ENCODE results near the gene ISLR.

Gene ISLR

GRCh38 chr15:74221399-74222239 lies 48.1 kb downstream of the ISLR start:
- Histone ChIP-seq H3K79me2 (ENCODE audit: insufficient read depth, low read length) (no peaks in the 10 kb centered on the region), H3K9me3 (ENCODE audit: low read length) (no peaks in the 10 kb centered on the region), H4K20me1 (ENCODE audit: insufficient read depth, low read length) (no peaks in the 10 kb centered on the region), H2AFZ (ENCODE audit: low read length) (no peak overlapping the region), H3K27me3 (ENCODE audit: insufficient read depth, low read length) (peaks cover 6% of the 10 kb centered on the region; the same call in 1 of the 2 replicates), H3F3A (ENCODE audit: insufficient read depth, low read length) (no peaks in the 10 kb centered on the region), H3K27ac (ENCODE audit: low read depth, low read length, poor library complexity, severe bottlenecking) (no peak overlapping the region), H3K9ac (ENCODE audit: low read length) (no peak overlapping the region), H3K36me3 (ENCODE audit: insufficient read depth, low read length) (no peaks in the 10 kb centered on the region), H3K4me2 (ENCODE audit: low read length) (no peak overlapping the region), H3K9me2 (ENCODE audit: low read depth, low read length) (no peaks in the 10 kb centered on the region), H3K4me1 (ENCODE audit: insufficient read depth, low read length, severe bottlenecking) (no peaks in the 10 kb centered on the region), H3K4me3 (ENCODE audit: low read depth, low read length, poor library complexity, severe bottlenecking) (no peak overlapping the region)
- TF ChIP-seq, protein P1, sequence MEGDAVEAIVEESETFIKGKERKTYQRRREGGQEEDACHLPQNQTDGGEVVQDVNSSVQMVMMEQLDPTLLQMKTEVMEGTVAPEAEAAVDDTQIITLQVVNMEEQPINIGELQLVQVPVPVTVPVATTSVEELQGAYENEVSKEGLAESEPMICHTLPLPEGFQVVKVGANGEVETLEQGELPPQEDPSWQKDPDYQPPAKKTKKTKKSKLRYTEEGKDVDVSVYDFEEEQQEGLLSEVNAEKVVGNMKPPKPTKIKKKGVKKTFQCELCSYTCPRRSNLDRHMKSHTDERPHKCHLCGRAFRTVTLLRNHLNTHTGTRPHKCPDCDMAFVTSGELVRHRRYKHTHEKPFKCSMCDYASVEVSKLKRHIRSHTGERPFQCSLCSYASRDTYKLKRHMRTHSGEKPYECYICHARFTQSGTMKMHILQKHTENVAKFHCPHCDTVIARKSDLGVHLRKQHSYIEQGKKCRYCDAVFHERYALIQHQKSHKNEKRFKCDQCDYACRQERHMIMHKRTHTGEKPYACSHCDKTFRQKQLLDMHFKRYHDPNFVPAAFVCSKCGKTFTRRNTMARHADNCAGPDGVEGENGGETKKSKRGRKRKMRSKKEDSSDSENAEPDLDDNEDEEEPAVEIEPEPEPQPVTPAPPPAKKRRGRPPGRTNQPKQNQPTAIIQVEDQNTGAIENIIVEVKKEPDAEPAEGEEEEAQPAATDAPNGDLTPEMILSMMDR (IDR thresholded peaks at IDR 0.05; ENCODE audit: low read length), result no peak
- TF ChIP-seq EZH2 (IDR thresholded peaks at IDR 0.05; ENCODE audit: borderline replicate concordance, low read length), result no peak

DNA sequence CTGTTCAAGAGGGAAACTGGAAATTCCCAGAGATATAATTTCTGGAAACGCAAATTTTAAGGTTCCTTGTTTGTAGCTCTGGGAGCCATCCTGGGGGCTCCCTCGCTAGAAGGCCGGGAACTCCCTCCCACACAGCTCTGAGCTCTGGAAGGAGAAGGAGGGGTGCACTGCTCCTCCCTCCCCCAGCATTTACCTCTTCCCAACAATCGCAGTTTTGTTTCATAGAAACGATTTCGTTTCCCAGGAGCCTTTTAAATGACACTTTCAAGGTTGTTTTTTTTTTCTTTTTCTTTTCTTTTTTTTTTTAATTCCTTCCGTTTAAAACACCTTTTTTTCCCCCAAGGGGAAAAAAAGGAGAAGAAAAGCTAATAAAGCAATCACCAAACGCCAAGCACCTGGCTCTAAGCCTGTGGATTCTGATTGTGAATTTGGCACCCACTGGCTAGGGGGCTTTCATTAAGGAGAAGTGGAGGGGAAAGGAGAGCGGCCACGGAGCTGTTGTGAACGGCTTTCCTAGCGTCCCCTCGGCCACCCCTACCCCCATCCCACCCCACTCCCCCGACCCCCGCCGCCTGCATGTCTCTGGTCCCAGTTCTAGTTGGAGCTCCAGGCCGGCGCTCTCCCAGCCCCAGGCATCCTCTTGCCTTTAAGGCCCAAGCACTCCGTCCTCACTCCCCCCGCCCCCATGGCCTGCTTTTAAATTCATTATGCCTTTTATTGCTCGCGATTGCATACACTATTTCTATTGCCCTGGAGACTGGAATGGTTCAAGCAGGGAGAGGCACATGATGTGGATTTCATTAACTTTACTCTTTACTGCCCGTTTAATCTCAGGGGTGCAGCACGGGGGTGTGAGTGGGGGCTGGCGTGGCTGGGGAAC lies 49.0 kb downstream of the ISLR start:
- no peak overlapping the region for H3K9ac ChIP-seq (ENCODE audit: low read length)
- no peaks in the 10 kb centered on the region for H3K9me3 ChIP-seq (ENCODE audit: low read length)
- H3K27ac ChIP-seq (ENCODE audit: low read depth, low read length, poor library complexity, severe bottlenecking), result no peak overlapping the region
- H3K9me2 ChIP-seq (ENCODE audit: low read depth, low read length), result no peaks in the 10 kb centered on the region
- H2AFZ ChIP-seq (ENCODE audit: low read length), result no peak overlapping the region
- TF ChIP-seq, protein P1 (IDR thresholded peaks at IDR 0.05; ENCODE audit: low read length), result no peak
- no peak for TF ChIP-seq EZH2 (IDR thresholded peaks at IDR 0.05; ENCODE audit: borderline replicate concordance, low read length)
- H3K4me1 ChIP-seq (ENCODE audit: insufficient read depth, low read length, severe bottlenecking), result no peaks in the 10 kb centered on the region
- no peak overlapping the region for H3K4me2 ChIP-seq (ENCODE audit: low read length)
- H4K20me1 ChIP-seq (ENCODE audit: insufficient read depth, low read length), result no peaks in the 10 kb centered on the region
- no peak overlapping the region for H3K4me3 ChIP-seq (ENCODE audit: low read depth, low read length, poor library complexity, severe bottlenecking)
- no peaks in the 10 kb centered on the region for H3F3A ChIP-seq (ENCODE audit: insufficient read depth, low read length)
- H3K36me3 ChIP-seq (ENCODE audit: insufficient read depth, low read length), result no peaks in the 10 kb centered on the region
- H3K27me3 ChIP-seq (ENCODE audit: insufficient read depth, low read length), result peaks cover 6% of the 10 kb centered on the region; the same call in 1 of the 2 replicates
- no peaks in the 10 kb centered on the region for H3K79me2 ChIP-seq (ENCODE audit: insufficient read depth, low read length)

GRCh38 chr15:74225928-74226327 lies 52.4 kb downstream of the ISLR start:
- H2AFZ ChIP-seq (ENCODE audit: low read length), result no peak overlapping the region
- no peaks in the 10 kb centered on the region for H3K36me3 ChIP-seq (ENCODE audit: insufficient read depth, low read length)
- no peaks in the 10 kb centered on the region for H3K4me1 ChIP-seq (ENCODE audit: insufficient read depth, low read length, severe bottlenecking)
- TF ChIP-seq EZH2 (IDR thresholded peaks at IDR 0.05; ENCODE audit: borderline replicate concordance, low read length), result no peak
- H3K27ac ChIP-seq (ENCODE audit: low read depth, low read length, poor library complexity, severe bottlenecking), result no peak overlapping the region
- H3F3A ChIP-seq (ENCODE audit: insufficient read depth, low read length), result no peaks in the 10 kb centered on the region
- no peak overlapping the region for H3K4me3 ChIP-seq (ENCODE audit: low read depth, low read length, poor library complexity, severe bottlenecking)
- H3K27me3 ChIP-seq (ENCODE audit: insufficient read depth, low read length), result no peaks in the 10 kb centered on the region; the same call in 1 of the 2 replicates
- no peaks in the 10 kb centered on the region for H3K9me2 ChIP-seq (ENCODE audit: low read depth, low read length)
- no peak overlapping the region for H3K9ac ChIP-seq (ENCODE audit: low read length)
- no peak overlapping the region for H3K4me2 ChIP-seq (ENCODE audit: low read length)
- H4K20me1 ChIP-seq (ENCODE audit: insufficient read depth, low read length), result no peaks in the 10 kb centered on the region
- H3K9me3 ChIP-seq (ENCODE audit: low read length), result no peaks in the 10 kb centered on the region
- H3K79me2 ChIP-seq (ENCODE audit: insufficient read depth, low read length), result no peaks in the 10 kb centered on the region
